ENCODE data around the gene MAN2B2.

MAN2B2 gene

GRCh38 chr4:6574747-6575502, at the start of gene MAN2B2:
MAN2B2 (plus strand) TSS chr4:6575189; CDS start chr4:6575211, 22 bp downstream.
- peak; percentile 32 for DNase-seq

- DNase-seq, result no peak
Observed at GRCh38 chr4:6525474-6525873, 49.5 kb upstream of the MAN2B2 start.

- DNase-seq, result no peak
Observed at GRCh38 chr4:6526156-6526555, 48.8 kb upstream of the MAN2B2 start.

GRCh38 chr4:6526671-6527091, 48.3 kb upstream of the MAN2B2 start:
- no peak for DNase-seq

GRCh38 chr4:6527259-6527658, 47.7 kb upstream of the MAN2B2 start:
- no peak for DNase-seq

- DNase-seq, result no peak
Observed at GRCh38 chr4:6527683-6528595, 47.0 kb upstream of the MAN2B2 start.

GRCh38 chr4:6529021-6529420, 46.0 kb upstream of the MAN2B2 start:
- DNase-seq, result no peak

GRCh38 chr4:6530301-6530700, 44.7 kb upstream of the MAN2B2 start:
- no peak for DNase-seq

- DNase-seq, result no peak
Observed at GRCh38 chr4:6530964-6531363, 44.0 kb upstream of the MAN2B2 start.

GRCh38 chr4:6532102-6532501, 42.9 kb upstream of the MAN2B2 start:
- DNase-seq, result no peak

GRCh38 chr4:6532658-6533057, 42.3 kb upstream of the MAN2B2 start:
- DNase-seq, result no peak

- DNase-seq, result no peak
Observed at GRCh38 chr4:6534050-6534449, 40.9 kb upstream of the MAN2B2 start.

GRCh38 chr4:6534618-6535328, 40.2 kb upstream of the MAN2B2 start:
- DNase-seq, result no peak

- no peak for DNase-seq
Observed at GRCh38 chr4:6535329-6535692, 39.7 kb upstream of the MAN2B2 start.

GRCh38 chr4:6535706-6536105, 39.3 kb upstream of the MAN2B2 start:
- DNase-seq, result no peak

- no peak for DNase-seq
Observed at GRCh38 chr4:6538111-6538510, 36.9 kb upstream of the MAN2B2 start.

GRCh38 chr4:6538575-6538974, 36.4 kb upstream of the MAN2B2 start:
- DNase-seq, result no peak

- DNase-seq, result no peak
Observed at GRCh38 chr4:6539009-6539764, 35.8 kb upstream of the MAN2B2 start.

GRCh38 chr4:6540879-6541278, 34.1 kb upstream of the MAN2B2 start:
- DNase-seq, result no peak

GRCh38 chr4:6541789-6542188, 33.2 kb upstream of the MAN2B2 start:
- no peak for DNase-seq

- no peak for DNase-seq
Observed at GRCh38 chr4:6542951-6543350, 32.0 kb upstream of the MAN2B2 start.

GRCh38 chr4:6546091-6546490, 28.9 kb upstream of the MAN2B2 start:
- no peak for DNase-seq
